Caco-2 (cell line): ENCODE results near the gene CDSN. TPM values are rescaled to one million over a fixed set of nuclear protein-coding genes. Genes with fewer than 3 reads are reported as not detected.
A peak's percentile ranks its signal among the peaks of the same experiment; 100 is the strongest.

ENCODE experiments used
- BruUV-seq: library from RNA; stranded (reverse); fragments of 400-500 nt; replicated peaks from 2 replicates; lab custom pipeline; 2021; lab: Mats Ljungman, UMichigan
- CTCF ChIA-PET: fragments of 300-600 bp; sonication (Branson Sonifier 250); formaldehyde crosslinking; loops from one replicate; lab custom pipeline; 2022; ENCODE audit warnings: antibody characterized with exemption; lab: Charles Lee
- POLR2A ChIA-PET: fragments of 300-600 bp; sonication (Branson Sonifier 250); formaldehyde crosslinking; loops from one replicate; lab custom pipeline; 2022; ENCODE audit warnings: antibody characterized with exemption; lab: Charles Lee
- DNase-seq, 2 experiments: peaks; one replicate each; pipeline versions ENCODE4 v3.0.0 to v3.0.0-alpha.2; 2020 to 2022
- H3K27me3 ChIP-seq: replicated peaks from 2 replicates; pipeline ENCODE4 v1.6.0; 2011; ENCODE audit warnings: low read length; ENCODE audit not compliant: control insufficient read depth, insufficient read depth
- H3K36me3 ChIP-seq: 2 replicates; pipeline ENCODE4 v1.5.1; 2011; ENCODE audit warnings: low read length; ENCODE audit not compliant: control insufficient read depth, insufficient read depth
- H3K4me1 ChIP-seq: fragments of 250-450 bp; sonication (Bioruptor Pico); 2 replicates; pipeline ENCODE4 v1.5.1; 2020; ENCODE audit warnings: mild to moderate bottlenecking
- H3K4me3 ChIP-seq: 2 replicates; pipeline ENCODE4 v1.5.1; 2011; ENCODE audit warnings: low read depth, mild to moderate bottlenecking, control low read depth, low read length
- H3K9me3 ChIP-seq: fragments of 250-450 bp; sonication (Bioruptor Pico); 2 replicates; pipeline ENCODE4 v1.5.1; 2020; ENCODE audit warnings: mild to moderate bottlenecking, moderate library complexity
- H3K27ac Mint-ChIP-seq: one replicate; pipeline ENCODE4 v1.8.0; 2022; ENCODE audit warnings: mixed read lengths; ENCODE audit not compliant: unreplicated experiment
- H3K27me3 Mint-ChIP-seq: one replicate; pipeline ENCODE4 v1.8.0; 2022; ENCODE audit warnings: mixed read lengths; ENCODE audit not compliant: insufficient read depth, unreplicated experiment
- H3K36me3 Mint-ChIP-seq: one replicate; pipeline ENCODE4 v1.8.0; 2022; ENCODE audit warnings: mild to moderate bottlenecking, mixed read lengths; ENCODE audit not compliant: insufficient read depth, unreplicated experiment
- H3K4me1 Mint-ChIP-seq: one replicate; pipeline ENCODE4 v1.8.0; 2022; ENCODE audit warnings: low read depth, mixed read lengths; ENCODE audit not compliant: unreplicated experiment
- H3K4me3 Mint-ChIP-seq: one replicate; pipeline ENCODE4 v1.8.0; 2022; ENCODE audit warnings: mild to moderate bottlenecking, moderate library complexity, mixed read lengths; ENCODE audit not compliant: unreplicated experiment
- H3K9me3 Mint-ChIP-seq: one replicate; pipeline ENCODE4 v1.8.0; 2022; ENCODE audit warnings: mixed read lengths; ENCODE audit not compliant: unreplicated experiment
- intact Hi-C: fragments of 100-400 bp; cut with micrococcal nuclease; formaldehyde crosslinking; loops from one replicate; pipeline ENCODE4 v1.10.0; 2022; ENCODE audit not compliant: unreplicated experiment
- total RNA-seq: library from RNA; stranded (reverse); gene quantifications from 2 replicates; pipeline ENCODE4 v1.2.3, GENCODE V29; 2022
- TF ChIP-seq, protein P1 (sequence below), 2 experiments: fragments of 200-600 bp in 1 of 2; IDR thresholded peaks; 1 replicate in 1 of 2; 2 replicates in 1 of 2; pipeline versions ENCODE4 v1.5.1 to v1.8.0; 2011 to 2022; ENCODE audit warnings: antibody characterized with exemption in 1 of 2, control low read depth in 1 of 2, inconsistent platforms in 1 of 2, low read depth in 1 of 2, low read length in 1 of 2, mild to moderate bottlenecking in 1 of 2, moderate library complexity in 1 of 2; ENCODE audit not compliant: insufficient read depth in 1 of 2, severe bottlenecking in 1 of 2, unreplicated experiment in 1 of 2

Gene CDSN
- total RNA-seq, 1 experiment from 2014 or later, result not detected

DNA sequence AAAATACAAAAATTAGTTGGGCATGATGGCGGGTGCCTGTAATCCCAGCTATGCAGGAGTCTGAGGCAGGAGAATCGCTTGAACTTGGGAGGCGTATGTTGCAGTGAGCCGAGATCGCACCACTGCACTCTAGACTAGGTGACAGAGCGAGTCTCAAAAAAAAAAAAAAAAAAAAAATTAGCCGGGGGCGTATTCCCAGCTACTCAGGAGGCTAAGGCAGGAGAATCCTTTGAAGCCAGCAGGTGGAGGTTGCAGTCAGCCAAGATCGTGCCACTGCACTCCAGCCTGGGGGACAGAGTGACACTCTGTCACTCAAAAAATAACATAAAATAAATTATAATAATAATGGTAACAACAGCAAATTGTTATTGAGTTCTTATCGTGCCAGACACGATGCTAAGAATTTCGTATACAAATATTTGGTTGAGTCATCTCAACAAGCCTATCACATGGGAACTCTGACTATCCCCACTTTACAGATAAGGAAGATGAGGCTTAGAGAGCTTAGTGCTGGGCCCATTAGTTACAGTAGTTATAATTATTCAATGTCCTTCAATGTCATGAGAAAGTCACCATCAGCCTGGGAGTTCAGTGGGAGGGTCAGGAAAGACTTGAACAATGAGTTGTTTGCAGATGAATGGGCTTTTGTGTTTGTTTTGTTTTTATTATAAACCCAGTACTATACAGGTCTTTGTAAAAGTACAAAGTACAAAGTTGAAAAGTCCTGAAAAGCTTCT is 27.3 kb downstream of the CDSN start:
- Mint-ChIP-seq H3K4me1 (peaks cover 14% of the 10 kb centered on the region), H3K27ac (no peak overlapping the region), H3K9me3 (no peaks in the 10 kb centered on the region), H3K36me3 (no peaks in the 10 kb centered on the region), H3K27me3 (no peaks in the 10 kb centered on the region), H3K4me3 (no peak overlapping the region)
- no peaks in the 10 kb centered on the region for H3K36me3 ChIP-seq
- peak in 1 of 2 experiments; percentile 24 for DNase-seq
- BruUV-seq, result no TSS peak
- ChIA-PET CTCF (interaction anchor here (0.7 to 1.7 kb wide), 5 partner anchors 13 to 185 kb away, joined by 3 to 10 read pairs (median 3); partner anchors contain the start of gene GTF2H4), POLR2A (interaction anchor here (0.6 kb wide), 1 partner anchor 32 kb away, joined by 3 read pairs; no protein-coding TSS in a partner anchor)
- TF ChIP-seq, protein P1, sequence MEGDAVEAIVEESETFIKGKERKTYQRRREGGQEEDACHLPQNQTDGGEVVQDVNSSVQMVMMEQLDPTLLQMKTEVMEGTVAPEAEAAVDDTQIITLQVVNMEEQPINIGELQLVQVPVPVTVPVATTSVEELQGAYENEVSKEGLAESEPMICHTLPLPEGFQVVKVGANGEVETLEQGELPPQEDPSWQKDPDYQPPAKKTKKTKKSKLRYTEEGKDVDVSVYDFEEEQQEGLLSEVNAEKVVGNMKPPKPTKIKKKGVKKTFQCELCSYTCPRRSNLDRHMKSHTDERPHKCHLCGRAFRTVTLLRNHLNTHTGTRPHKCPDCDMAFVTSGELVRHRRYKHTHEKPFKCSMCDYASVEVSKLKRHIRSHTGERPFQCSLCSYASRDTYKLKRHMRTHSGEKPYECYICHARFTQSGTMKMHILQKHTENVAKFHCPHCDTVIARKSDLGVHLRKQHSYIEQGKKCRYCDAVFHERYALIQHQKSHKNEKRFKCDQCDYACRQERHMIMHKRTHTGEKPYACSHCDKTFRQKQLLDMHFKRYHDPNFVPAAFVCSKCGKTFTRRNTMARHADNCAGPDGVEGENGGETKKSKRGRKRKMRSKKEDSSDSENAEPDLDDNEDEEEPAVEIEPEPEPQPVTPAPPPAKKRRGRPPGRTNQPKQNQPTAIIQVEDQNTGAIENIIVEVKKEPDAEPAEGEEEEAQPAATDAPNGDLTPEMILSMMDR (IDR thresholded peaks at IDR 0.05; ENCODE audit: insufficient read depth in 1 of 2, low read depth in 1 of 2, low read length in 1 of 2, severe bottlenecking in 1 of 2, unreplicated experiment in 1 of 2), result no peak
- H3K4me3 ChIP-seq, result no peak overlapping the region
- peaks cover 13% of the 10 kb centered on the region for H3K4me1 ChIP-seq
- H3K9me3 ChIP-seq, result no peaks in the 10 kb centered on the region
- intact Hi-C loops, result no loop called here
- no peaks in the 10 kb centered on the region for H3K27me3 ChIP-seq

DNA sequence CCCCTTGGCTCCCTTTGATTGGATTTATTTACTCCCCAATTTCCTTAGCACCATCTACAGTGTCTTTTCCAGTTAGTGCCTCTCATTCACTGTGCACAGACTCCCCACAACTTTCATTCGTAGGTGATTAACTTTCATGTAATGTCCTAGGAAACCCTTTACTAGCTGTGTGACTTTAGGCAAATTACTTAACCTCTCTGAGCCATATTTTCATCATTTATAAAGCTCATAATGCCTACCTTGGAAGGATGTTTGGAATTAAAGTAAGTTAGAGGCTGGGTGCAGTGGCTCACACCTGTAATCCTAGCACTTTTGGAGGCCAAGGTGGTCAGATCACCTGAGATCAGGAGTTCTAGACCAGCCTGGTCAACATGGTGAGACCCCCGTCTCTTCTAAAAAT is 28.0 kb downstream of the CDSN start:
- no peak overlapping the region for H3K4me3 ChIP-seq
- ChIA-PET CTCF (interaction anchor here (1.1 to 1.7 kb wide), 4 partner anchors 13 to 185 kb away, joined by 3 to 10 read pairs (median 4); partner anchors contain the start of gene GTF2H4), POLR2A (no interaction called here)
- H3K9me3 ChIP-seq, result no peaks in the 10 kb centered on the region
- H3K27me3 ChIP-seq, result no peaks in the 10 kb centered on the region
- BruUV-seq, result no TSS peak
- peaks cover 20% of the 10 kb centered on the region for H3K4me1 Mint-ChIP-seq
- no peaks in the 10 kb centered on the region for H3K36me3 ChIP-seq
- no peak for DNase-seq
- H3K4me3 Mint-ChIP-seq, result no peak overlapping the region
- TF ChIP-seq, protein P1 (IDR thresholded peaks at IDR 0.05; ENCODE audit: insufficient read depth in 1 of 2, low read depth in 1 of 2, low read length in 1 of 2, severe bottlenecking in 1 of 2, unreplicated experiment in 1 of 2), result no peak
- H3K4me1 ChIP-seq, result peaks cover 14% of the 10 kb centered on the region
- no peaks in the 10 kb centered on the region for H3K27me3 Mint-ChIP-seq
- no peaks in the 10 kb centered on the region for H3K36me3 Mint-ChIP-seq
- no peak overlapping the region for H3K27ac Mint-ChIP-seq
- no peaks in the 10 kb centered on the region for H3K9me3 Mint-ChIP-seq
- intact Hi-C loops, result no loop called here

DNA sequence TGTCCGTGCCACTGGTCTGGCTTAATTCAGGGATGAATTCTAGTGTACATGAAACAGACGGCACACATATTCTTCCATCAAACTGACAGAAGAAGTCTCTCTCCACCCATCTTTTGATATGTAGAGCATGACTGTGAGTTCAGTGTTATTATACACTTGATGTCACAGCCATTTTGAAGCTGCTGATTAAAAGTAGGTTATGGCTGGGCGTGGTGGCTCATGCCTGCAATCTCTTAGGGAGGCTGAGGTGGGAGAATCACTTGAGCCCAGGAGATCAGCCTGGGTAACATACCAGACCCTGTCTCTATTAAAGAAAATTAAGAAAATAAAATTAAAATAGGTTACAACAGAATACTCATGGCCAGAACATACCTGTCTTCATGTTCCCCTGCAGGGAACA is 28.6 kb downstream of the CDSN start:
- Histone ChIP-seq H3K4me3 (no peak overlapping the region), H3K27me3 (no peaks in the 10 kb centered on the region), H3K4me1 (peaks cover 20% of the 10 kb centered on the region), H3K9me3 (no peaks in the 10 kb centered on the region), H3K36me3 (no peaks in the 10 kb centered on the region)
- ChIA-PET POLR2A (no interaction called here), CTCF (no interaction called here)
- Mint-ChIP-seq H3K9me3 (no peaks in the 10 kb centered on the region), H3K4me3 (no peak overlapping the region), H3K27me3 (no peaks in the 10 kb centered on the region), H3K27ac (no peak overlapping the region), H3K4me1 (peaks cover 20% of the 10 kb centered on the region), H3K36me3 (no peaks in the 10 kb centered on the region)
- TF ChIP-seq, protein P1 (IDR thresholded peaks at IDR 0.05; ENCODE audit: insufficient read depth in 1 of 2, low read depth in 1 of 2, low read length in 1 of 2, severe bottlenecking in 1 of 2, unreplicated experiment in 1 of 2), result no peak
- intact Hi-C loops, result no loop called here
- no TSS peak for BruUV-seq
- DNase-seq, result no peak
